ENCODE measurements around the gene OR4K5. TPM values are rescaled to one million over a fixed set of nuclear protein-coding genes. Genes with fewer than 3 reads are reported as not detected.
"Not testable (repeated sequence)": the region's sequence is repeated elsewhere in the genome, so short reads cannot be mapped to it uniquely, and the experiment has no call there.

OR4K5 gene
- total RNA-seq, 2 experiments from 2014 or later = not detected

- DNase-seq (no peak), ATAC-seq (ENCODE audit: low read depth) (no peak)
- Mint-ChIP-seq H3K36me3 (no peaks in the 10 kb centered on the region), H3K27me3 (no peaks in the 10 kb centered on the region), H3K4me1 (no peaks in the 10 kb centered on the region), H3K27ac (no peak overlapping the region), H3K4me3 (no peak overlapping the region), H3K9me3 (no peaks in the 10 kb centered on the region)
- POLR2A ChIA-PET = no interaction called here
These were observed 27.1 kb downstream of the OR4K5 start for GRCh38 chr14:19947413-19948090.

GRCh38 chr14:19949218-19949617, 28.8 kb downstream of the OR4K5 start:
- Mint-ChIP-seq H3K27ac (no peak overlapping the region), H3K27me3 (no peaks in the 10 kb centered on the region), H3K4me1 (no peaks in the 10 kb centered on the region), H3K9me3 (no peaks in the 10 kb centered on the region), H3K4me3 (no peak overlapping the region), H3K36me3 (no peaks in the 10 kb centered on the region)
- ATAC-seq (ENCODE audit: low read depth) = no peak
- POLR2A ChIA-PET = no interaction called here
- DNase-seq = no peak

- ATAC-seq (ENCODE audit: low read depth); H3K4me1 Mint-ChIP-seq; H3K9me3 Mint-ChIP-seq; H3K4me3 Mint-ChIP-seq; H3K27me3 Mint-ChIP-seq; H3K27ac Mint-ChIP-seq; POLR2A ChIA-PET; H3K36me3 Mint-ChIP-seq; DNase-seq: not testable (repeated sequence)
These were observed 49.3 kb downstream of the OR4K5 start for GRCh38 chr14:19969735-19970134.

Other genes with a start within 250 kb of the OR4K5 start
- gene OR11H2, start 206.7 kb upstream of the OR4K5 start, total RNA-seq = not detected
- not detected for gene OR4Q3, start 177.0 kb upstream of the OR4K5 start, total RNA-seq
- gene OR4M1, start 147.1 kb upstream of the OR4K5 start, total RNA-seq = not detected
- not detected for gene OR4N2, start 116.8 kb upstream of the OR4K5 start, total RNA-seq
- gene OR4K2, start 45.5 kb upstream of the OR4K5 start, total RNA-seq = not detected
- not detected for gene OR4K1, start 10.3 kb downstream of the OR4K5 start, total RNA-seq
- not detected for gene OR4K15, start 55.0 kb downstream of the OR4K5 start, total RNA-seq
- gene OR4Q2, start 81.6 kb downstream of the OR4K5 start, total RNA-seq = not detected
- not detected for gene OR4K14, start 98.7 kb downstream of the OR4K5 start, total RNA-seq
- gene OR4K13, start 115.4 kb downstream of the OR4K5 start, total RNA-seq = not detected
- not detected for gene OR4L1, start 139.4 kb downstream of the OR4K5 start, total RNA-seq
- not detected for gene OR4K17, start 190.1 kb downstream of the OR4K5 start, total RNA-seq
- gene OR4N5, start 218.2 kb downstream of the OR4K5 start, total RNA-seq = not detected

Measured in activated naive CD8-positive, alpha-beta T cell treated with anti-CD3 and anti-CD28 coated beads, Interleukin-2, amount 10 ng/mL, durations not matched to agents 7 days and 5 days (primary cell).